ENCODE data around the gene PLG.
"Not testable (repeated sequence)": the region's sequence is repeated elsewhere in the genome, so short reads cannot be mapped to it uniquely, and the experiment has no call there.

Gene PLG

DNA sequence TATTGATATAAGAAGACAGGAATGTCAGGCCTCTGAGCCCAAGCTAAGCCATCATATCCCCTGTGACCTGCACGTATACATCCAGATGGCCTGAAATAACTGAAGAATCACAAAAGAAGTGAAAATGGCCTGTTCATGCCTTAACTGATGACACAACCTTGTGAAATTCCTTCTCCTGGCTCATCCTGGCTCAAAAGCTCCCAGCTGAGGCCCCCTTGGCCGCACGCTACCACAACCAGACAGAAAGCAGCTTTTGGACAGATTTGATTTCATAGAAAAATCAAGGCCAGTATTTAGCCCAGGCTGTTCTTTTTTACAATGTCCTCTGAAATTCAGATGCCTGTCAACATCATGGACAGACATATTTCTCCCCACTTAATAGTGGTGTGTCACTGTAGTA, 78.6 kb downstream of the PLG start:
- not testable (repeated sequence) for DNase-seq

DNA sequence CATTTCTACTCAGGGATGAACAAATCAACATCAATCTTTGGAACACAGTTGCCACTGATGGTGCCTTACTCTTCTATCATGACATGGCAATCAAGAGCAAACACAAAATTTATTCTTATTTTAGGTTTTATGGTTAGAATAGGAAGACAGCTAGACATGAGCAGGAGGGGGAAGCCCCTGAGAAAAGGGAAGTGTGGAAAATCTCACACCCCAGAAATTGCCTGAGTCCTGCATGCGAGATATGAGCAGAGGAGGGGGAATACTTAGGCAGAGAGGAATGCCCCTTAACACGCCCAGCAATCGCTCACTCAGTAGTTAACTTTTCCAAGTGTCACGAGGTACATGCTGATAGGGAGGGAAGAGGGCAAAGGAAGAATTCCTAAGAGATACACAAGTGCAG, 79.3 kb downstream of the PLG start:
- DNase-seq: no peak

DNA sequence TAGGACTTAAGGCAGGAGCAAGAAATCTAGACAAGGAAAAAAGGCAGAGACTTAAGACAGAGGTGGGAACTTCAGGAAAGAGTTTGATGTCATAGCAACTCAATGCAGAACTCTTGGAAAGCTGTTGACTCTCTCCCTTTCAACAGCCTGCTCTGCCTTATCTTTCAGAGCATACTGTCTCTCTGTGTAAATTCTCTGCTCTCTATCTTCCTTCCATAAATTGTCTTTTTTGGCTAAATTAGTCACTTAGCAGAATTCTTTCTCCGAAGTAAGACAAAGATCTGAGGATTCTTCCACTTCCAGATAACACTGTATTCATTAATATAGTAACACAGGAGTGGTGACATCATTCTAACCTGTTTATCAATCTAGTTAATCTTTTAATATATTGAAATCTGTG, 80.2 kb downstream of the PLG start:
- no peak for DNase-seq

DNA sequence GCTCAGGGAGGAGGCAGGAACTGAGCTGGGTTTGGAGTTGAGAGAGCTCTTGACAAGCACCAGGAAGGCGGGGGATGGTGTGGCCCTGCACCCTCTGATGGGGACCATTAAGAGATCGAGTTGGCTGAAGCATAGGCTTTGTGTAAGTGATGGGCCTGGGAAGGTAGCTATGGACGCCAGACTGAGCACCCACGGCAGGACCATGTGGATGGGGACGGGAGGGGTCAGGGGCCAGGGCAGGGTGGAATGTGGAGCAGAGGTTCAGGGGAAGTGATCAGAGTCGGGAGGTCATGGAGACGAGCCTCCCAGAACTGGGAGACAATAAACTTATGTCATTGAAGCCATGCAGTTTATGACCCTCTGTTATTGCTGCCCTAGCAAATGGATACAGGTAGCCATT, 81.7 kb downstream of the PLG start:
- DNase-seq: no peak

DNA sequence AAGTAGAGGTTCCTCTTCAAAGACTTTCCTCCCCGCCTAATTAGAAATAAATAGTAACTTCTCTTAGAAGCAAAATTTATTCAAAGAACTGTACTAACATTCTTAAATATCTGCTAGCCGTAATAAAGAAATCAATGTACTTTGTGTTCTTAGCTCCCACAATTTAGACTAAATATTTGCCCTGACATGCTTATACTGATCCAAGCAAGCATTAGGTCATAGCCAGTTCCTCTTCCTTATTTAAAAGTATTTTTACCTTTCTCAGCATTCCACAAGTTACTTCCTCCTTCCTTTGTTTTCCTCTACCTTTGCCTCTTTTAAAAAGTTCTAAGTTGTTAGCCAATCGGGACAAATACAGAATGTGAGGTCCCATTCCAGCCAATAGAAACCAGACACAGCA, 86.1 kb downstream of the PLG start:
- DNase-seq: not testable (repeated sequence)

DNA sequence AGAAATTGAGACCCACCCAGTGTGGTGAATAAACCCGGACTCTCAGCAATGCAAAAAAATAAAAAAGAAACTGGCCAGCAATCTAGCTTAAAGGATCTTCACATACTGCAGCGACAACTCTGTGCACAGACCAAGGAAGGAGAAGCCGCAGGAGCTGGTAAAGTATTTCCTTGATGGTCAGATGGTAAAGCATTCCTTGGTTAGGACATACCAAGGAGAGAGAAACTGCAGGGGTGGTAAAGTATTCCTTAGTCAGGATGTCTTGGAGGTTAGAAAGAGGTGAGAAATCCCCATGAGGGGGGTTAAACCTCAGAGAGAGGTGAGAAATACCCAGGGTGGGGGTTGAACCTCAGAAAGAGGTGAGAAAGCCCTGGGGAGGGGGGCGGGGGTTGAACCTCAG, 86.8 kb downstream of the PLG start:
- no peak for DNase-seq

DNA sequence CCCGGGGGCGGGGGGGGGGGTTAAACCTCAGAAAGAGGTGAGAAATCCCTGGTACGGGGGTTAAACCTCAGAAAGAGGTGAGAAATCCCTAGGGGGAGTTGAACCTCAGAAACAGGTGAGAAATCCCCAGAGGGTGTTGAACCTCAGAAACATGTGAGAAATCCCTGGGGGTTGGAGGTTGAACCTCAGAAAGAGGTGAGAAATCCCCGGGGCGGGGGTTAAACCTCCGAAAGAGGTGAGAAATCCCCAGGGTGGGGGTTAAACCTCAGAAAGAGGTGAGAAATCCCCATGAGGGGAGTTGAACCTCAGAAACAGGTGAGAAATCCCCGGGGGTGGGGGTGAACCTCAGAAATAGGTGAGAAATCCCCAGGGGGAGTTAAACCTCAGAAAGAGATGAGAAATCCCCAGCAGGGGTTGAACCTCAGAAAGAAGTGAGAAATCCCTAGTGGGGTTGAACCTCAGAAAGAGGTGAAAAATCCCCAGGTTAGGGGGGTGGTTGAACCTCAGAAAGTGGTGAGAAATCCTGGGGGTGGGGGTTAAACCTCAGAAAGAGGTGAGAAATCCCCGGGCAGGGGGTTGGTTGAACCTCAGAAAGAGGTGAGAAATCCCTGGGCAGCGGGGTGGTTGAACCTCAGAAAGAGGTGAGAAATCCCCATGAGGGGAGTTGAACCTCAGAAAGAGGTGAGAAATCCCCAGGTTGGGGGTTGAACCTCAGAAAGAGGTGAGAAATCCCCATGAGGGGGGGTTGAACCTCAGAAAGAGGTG, 87.4 kb downstream of the PLG start:
- no peak for DNase-seq

DNA sequence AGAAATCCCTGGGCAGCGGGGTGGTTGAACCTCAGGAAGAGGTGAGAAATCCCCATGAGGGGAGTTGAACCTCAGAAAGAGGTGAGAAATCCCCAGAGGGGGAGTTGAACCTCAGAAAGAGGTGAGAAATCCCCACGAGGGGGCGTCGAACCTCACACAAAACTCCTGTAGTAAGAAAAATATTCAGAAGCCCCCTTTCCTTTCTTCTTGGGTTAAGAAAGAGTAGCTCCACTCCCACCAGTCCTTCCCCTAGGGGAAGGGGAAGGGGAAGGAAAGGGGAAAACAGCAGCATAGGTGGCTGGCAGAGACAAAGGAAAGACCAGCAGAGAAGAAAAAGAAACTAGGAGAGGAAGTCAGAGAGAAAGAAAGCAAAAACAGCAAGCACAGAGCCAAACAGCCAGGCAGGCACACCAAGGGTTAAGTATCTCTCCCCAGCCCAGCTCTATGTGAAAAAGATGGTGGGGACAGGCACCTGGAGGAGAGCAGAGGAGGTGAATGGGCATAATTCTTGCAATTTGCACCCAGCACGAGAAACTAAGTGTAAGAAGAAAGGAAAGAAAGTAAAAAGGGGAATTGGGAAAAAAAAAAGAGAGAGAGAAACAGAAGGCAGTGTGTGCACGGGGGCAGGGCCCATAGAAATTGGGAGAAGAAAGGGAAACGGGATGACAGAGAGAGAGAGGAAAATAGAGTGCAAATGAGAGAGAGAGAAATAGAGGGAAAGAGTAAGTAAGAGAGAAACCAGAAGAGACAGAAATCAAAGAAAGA, 88.2 kb downstream of the PLG start:
- no peak for DNase-seq

DNA sequence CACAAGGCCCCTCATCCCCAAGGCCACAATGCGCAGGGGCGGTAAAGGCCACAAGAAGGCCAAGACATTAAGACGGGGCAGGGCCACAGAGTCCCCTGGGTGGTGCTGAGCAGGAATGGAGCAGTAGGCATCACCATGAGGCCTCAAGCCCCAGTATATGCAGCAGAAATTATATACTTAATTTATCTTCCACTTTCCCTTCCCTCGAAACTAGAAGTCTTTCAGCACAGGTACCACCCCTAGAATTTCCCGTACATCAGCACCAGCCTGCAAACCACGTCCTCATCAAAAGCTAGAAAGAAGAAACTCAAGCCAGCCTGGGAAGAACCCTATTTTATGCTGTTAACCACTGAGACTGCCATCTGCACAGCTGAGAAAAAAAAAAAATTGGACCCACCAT, 89.4 kb downstream of the PLG start:
- no peak for DNase-seq

DNA sequence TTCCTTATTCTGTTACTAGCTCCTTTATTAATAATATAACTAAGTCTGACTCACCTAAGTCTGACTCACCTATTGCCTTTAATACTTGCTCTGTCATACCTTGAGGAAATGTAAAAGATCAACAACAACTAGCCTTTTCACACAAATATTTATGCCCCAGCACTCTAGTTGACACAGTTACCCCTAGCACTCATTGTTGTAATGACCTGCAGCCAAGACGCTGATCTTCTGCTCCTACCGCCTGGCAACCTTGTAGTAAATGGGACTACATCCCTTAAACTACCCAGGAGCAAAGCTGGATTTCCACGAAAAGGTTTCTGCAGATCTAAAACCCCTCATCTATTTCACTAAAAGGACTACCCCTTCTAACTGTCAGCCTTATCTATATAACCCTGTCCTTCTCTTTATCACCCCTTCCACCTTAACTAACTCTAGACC, 90.0 kb downstream of the PLG start:
- no peak for DNase-seq

DNA sequence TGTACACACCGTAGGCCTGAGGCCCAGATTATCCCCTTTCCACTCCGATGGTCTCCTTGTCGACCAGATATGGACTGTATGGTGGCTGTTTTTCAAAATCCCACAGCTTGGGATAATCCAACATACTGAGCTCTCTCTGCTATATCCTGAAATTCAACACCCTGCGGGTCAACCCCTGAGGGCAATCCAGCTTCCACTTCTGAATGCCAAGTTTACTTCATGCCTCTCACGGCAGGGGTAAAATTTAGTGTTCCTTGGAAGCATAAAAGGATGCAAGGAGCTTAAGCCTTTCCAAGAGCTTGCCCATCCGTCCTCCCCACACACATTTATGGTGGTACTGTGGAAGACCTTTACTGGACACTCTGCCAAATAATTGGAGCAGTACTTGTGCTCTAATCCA, 90.7 kb downstream of the PLG start:
- DNase-seq: no peak

DNA sequence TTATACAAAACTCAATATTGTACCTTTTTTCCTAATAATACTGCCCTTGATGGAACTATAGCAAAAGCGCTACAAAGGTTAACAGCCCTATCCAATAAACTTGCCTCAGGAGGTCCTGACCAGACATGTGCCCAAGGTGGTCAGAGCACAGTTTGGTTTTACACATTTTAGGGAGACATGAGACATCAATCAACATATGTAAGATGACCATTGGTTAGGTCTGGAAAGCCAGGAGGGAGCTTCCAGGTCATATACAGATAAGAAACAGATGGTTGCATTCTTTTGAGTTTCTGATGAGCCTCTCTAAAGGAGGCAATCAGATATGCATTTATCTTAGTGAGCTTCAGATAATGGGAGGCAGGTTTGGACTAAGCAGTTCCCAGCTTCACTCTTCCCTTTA, 91.6 kb downstream of the PLG start:
- no peak for DNase-seq

DNA sequence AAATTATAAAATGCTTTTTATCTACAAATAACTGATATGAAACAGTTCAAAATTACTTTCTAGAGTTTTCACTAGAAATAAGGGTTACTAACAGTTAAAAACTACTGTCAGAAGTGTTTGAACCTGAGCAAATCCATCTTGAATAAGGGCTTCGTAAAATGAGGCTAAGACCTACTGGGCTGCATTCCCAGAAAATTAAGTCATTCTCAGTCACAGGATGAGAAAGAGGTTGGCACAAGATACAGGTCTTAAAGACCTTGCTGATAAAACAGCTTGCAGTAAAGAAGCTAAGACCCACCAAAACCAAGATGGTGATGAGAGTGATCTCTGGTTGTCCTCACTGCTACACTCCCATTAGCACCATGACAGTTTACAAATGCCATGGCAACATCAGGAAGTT, 93.7 kb downstream of the PLG start:
- no peak for DNase-seq

DNA sequence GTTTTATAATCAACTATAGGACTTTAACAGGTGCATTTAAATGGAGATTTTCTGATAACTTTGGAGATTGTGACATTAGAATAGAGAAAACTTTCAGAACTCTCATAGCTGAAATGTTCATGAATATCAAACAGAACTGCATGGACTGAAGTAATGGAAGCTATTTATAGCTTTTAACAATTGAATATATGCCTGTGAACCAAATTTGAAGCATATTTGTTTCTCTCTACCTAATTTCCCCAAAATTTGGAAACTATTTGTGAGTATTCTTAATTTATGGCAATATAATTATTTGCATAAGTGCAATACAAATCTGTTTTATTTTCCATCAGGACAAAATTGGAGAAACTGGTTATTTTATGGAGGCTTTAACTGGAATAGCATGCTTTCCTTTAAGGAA, 96.6 kb downstream of the PLG start:
- no peak for DNase-seq

DNA sequence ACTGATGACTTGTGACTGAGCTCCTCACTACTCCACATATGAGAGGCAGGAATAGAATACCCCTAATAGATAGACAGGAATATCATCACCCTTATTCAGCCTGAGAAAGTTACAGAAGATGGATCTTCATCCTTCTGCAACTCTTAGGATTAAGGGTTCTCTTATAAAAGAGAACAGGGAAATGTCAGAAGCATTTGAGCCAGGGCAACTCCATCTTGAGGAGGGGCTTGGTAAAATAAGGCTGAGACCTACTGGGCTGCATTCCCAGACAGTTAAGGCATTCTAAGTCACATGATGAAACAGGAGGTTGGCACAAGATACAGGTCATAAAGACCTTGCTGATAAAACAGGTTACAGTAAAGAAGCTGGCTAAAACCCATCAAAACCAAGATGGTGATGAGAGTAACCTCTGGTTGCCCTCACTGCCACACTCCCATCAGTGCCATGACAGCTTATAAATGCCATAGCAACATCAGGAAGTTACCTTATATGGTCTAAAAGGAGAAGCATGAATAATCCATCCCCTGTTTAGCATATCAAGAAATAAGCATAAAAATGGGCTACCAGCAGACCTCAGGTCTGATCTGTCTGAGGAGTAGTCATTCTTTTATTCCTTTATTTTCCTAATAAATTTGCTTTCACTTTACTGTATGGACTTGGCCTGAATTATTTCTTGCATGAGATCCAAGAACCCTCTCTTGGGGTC, 97.9 kb downstream of the PLG start:
- DNase-seq: no peak

DNA sequence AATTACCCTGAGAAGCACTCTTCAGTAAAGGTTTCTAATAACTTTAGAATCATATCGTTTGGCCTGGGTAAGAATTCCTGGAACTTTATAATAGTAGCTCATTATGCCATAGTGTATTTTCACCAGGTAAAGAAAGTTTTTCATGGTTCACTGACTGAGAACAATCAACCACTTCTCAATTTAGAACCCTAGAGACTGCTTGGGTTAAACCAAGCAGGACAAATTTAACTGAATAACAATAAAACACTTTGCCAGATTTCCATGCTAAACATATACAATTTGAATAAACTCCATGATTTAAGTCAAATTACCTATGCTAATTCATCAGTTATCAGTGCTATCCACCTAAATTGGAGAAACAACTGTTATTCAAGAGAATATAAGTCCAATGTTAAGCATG, 99.4 kb downstream of the PLG start:
- no peak for DNase-seq

DNA sequence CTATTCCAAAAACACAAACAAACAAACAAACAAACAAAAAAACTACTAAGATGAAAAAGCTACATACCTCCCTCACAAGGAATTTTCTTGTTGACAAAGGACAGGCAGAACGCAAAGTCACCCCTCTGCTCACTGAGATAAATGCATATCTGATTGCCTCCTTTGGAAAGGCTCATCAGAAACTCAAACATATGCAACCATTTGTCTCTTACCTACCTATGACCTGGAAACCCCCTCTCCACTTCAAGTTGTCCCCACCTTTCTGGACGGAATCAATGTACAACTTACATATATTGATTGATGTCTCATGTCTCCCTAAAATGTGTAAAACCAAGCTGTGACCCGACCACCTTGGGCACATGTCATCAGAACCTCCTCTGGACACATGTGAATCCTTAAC, 100.0 kb downstream of the PLG start:
- not testable (repeated sequence) for DNase-seq

Measured in fibroblast of skin of right quadriceps (primary cell).